HG02885 (cell line): ENCODE results near the gene SLC7A10.

Experiments used
- ATAC-seq: cut with Tn5 transposase; IDR thresholded peaks from one replicate; pipeline ENCODE4 v1.9.1; 2021; ENCODE audit warnings: mild to moderate bottlenecking; ENCODE audit not compliant: unreplicated experiment, poor library complexity

The SLC7A10 gene

GRCh38 chr19:33255781-33256180 lies 30.1 kb upstream of the SLC7A10 start:
- no peak for ATAC-seq

DNA sequence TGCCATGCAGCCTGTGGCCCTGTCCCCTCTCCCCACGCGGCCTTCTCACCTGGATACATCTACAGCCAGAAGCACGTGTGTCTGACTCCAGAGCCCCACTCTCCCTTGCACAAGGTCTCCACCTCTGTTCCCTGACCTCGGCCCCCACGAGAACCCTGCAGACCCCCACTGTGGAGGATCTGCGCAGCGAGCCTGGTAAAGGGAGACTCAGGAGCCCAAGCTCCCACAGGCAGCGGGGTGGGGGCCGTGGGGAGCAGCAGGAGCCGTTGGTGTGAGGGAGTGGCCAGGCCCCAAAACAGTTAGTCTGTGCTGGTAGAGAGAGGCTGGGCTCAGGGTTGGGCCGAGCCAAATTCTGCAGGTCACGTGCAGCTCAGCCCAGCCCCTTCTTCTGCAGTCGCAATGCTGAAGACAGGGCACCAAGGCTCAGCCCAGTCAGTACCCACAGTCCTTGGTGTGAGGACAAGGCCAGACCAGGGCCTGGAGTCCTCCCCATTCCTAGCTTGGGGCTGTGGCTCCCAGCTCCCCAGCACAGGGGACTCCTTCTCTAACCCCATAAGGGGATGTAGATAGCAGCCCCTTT lies 28.7 kb upstream of the SLC7A10 start:
- ATAC-seq, result no peak

DNA sequence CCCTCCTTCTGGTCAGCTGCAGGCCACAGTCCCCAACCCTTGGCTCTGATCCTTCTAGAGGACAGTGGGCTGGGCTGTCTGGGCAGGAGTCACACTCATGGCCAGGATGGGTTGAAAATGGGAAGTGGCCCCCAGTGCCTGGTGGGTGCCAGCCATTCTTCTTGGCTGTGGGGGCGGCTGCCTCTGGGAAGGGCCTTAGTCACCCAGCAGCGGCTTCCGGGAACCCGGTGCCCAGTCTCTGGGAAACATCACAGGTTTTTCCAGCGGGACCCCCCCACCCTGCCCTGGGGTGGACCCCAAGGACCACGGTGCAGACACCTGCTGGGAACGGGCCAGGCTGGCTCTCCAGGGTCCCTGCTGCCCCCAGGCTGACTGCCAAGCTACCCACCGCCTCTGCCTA lies 27.3 kb upstream of the SLC7A10 start:
- no peak for ATAC-seq

- ATAC-seq, result no peak
Observed at GRCh38 chr19:33252418-33252962, 26.8 kb upstream of the SLC7A10 start.

GRCh38 chr19:33251526-33252090 lies 26.0 kb upstream of the SLC7A10 start:
- ATAC-seq, result no peak

DNA sequence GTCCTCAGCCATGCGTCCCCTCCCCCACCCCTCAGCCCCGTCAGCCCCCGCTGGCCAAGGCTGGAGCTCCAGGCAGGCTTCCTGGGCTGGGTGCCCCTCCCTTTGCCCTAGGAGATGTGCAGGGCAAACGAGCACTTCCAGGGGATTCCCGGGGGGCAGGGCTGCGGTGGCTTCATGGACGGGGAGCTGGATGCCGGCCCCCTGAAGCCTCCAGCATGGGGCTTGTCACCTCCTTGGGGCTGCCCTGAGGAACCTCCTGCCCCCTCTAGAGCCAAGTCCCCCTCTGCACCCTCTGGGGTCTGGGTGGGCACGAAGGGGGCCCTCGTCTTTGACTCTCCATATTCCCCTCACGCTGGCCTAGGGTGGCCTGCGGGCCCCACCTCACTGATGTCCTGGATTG lies 25.4 kb upstream of the SLC7A10 start:
- ATAC-seq, result no peak

GRCh38 chr19:33250500-33250899 lies 24.9 kb upstream of the SLC7A10 start:
- ATAC-seq, result no peak

DNA sequence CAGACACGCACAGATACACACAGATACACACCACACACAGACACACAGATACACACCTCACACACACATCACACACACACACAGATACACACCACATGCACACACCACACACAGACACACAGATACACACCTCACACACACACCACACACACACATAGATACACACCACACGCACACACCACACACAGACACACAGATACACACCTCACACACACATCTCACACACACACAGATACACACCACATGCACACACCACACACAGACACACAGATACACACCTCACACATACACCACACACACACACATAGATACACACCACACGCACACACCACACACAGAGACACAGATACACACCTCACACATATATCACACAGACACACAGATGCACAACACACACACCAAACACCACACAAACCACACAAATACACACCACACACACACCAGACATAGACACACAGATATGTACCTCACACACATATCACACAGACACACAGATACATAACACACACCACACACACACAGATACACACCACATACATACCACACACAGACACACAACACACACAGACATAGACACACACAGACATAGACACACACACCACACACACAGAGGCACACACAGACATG lies 24.2 kb upstream of the SLC7A10 start:
- ATAC-seq, result no peak

DNA sequence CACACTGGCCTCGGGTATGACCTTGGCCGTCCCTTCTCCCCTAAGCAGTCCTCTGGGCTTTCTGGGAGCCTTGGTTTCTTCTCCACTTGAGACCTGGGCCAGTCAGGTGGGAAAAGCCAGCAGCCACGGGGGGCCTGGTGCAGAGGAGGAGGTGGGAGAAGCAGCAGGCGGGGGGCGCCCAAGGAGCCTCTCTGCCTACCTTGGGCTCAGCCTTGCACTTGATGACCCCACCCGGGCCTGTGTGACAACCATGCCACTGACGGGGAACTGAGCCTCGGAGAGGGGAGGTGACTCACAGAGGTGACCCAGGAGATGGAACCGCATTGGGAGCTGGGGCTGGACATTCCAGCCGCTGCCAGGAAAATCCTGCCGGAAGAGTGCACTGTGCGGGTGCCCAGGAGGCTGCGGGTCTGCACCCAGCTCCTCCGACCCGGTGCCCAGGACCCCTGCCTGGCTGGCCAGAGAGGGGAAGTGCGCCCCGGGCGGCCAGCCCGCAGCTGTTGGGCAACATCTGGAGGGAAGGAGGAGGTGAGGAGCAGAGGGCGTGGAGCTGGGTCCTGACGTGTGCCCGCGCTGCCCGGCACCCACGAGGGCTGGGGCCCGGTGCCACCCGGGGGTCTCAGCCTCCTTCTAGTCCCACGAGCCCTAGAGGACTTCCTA lies 23.4 kb upstream of the SLC7A10 start:
- ATAC-seq, result no peak

GRCh38 chr19:33248553-33248953 lies 22.9 kb upstream of the SLC7A10 start:
- ATAC-seq, result no peak

- no peak for ATAC-seq
Observed at GRCh38 chr19:33248104-33248503, 22.5 kb upstream of the SLC7A10 start.

GRCh38 chr19:33247441-33247819 lies 21.8 kb upstream of the SLC7A10 start:
- ATAC-seq, result no peak

DNA sequence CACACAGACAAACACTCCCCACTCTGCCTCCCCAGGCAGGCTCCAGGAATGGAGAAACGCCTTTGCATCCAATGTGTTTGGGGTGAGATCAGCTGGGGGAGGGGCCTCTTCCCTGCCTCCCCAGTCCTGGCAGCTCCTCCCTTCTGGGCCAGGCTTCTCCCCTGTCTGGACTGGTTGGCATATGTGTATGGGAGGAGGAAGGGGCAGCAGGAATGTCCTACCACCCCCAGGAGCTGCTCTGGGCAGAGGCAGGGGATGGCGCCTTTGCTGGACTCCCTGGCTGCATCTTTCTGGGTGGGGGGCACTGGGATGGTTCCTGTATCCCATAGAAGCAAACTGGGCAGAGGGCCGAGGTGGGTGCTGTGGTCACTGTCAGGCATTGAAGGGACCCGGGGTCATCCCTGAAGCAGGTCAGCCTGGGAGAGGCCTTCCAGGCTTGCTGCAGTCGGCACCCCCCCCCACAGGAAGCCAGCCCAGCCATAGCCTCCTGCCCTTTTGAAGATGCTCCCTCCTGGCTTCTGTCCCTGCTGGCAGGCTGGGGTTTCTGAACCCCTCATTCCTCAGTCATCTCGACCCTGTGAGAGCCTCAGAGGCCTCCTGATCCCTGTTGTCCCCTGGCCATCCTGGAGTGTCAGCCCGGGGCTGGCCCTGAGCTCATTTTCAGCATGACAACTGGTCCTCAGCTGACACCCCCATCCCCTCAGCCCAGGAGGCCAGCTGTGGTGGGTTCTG lies 21.2 kb upstream of the SLC7A10 start:
- no peak for ATAC-seq

- no peak for ATAC-seq
Observed at GRCh38 chr19:33245948-33246708, 20.5 kb upstream of the SLC7A10 start.

GRCh38 chr19:33242911-33243310 lies 17.3 kb upstream of the SLC7A10 start:
- no peak for ATAC-seq

DNA sequence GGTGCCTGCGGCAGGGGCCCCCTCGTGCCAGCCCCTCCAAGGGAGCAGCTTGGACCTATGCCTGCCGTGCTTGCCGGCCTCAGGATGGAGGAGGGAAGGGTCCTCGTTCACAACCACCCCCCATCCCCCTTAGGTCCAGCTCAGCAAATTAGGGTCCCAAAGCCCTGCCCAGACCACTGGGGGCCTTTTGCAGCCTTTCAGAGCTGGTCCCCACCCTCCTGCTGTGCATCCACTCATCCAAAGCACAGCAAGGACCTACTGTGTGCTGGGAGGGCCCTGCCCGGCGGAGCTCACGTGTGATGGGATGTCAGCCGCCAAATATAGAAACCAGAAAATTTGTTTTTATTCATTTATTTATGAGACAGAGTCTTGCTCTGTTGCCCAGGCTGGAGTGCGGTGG lies 16.5 kb upstream of the SLC7A10 start:
- no peak for ATAC-seq

DNA sequence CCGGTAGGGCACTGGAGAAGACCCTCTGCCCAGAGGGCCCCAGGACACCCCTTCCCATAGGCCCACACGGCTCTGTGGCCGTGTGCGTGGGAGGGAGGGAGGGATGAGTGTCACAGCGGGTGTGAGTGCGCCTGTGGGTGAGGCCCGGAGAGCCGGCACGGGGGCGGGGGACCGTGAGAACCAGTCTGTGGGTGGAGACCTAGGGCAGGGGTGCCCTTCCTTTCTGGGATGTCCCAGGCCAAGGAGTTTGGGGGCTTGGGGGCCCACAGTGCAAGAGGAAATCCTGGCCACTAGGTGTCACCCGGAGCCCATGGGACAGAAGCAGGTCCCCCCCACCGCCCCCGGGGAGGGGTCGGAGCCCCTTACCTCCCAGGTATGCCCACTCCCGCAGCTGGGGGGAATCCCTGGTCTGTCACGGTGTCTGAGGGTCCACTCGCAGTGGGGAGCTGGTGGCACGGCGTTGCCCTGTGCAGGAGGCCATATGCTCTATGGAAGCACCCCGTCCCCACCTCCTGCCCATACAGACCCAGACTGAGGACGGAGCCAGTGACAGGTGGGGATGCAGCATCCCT lies 16.0 kb upstream of the SLC7A10 start:
- ATAC-seq, result no peak

DNA sequence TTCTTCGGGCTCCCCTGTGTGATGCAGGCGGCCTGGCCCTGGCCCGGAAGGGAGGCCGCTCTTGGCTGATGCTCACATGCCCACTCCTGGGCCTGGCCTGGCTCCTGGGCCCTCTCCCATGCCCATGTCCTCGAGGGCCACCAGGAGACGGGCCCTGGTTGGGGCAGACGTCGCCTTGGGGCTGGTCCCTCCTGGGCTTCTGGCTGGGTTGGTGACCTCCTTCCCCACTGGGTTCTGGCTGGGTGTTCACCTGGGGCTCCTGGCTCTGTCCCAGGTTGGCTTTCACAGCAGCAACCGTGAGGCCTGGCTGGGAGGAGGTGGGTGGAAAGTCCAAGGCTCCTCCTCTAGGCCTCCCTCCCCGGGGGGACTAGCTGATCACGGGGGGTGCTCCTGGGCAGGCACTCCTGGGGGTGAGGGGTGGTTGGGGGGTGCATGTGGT lies 15.5 kb upstream of the SLC7A10 start:
- ATAC-seq, result no peak

DNA sequence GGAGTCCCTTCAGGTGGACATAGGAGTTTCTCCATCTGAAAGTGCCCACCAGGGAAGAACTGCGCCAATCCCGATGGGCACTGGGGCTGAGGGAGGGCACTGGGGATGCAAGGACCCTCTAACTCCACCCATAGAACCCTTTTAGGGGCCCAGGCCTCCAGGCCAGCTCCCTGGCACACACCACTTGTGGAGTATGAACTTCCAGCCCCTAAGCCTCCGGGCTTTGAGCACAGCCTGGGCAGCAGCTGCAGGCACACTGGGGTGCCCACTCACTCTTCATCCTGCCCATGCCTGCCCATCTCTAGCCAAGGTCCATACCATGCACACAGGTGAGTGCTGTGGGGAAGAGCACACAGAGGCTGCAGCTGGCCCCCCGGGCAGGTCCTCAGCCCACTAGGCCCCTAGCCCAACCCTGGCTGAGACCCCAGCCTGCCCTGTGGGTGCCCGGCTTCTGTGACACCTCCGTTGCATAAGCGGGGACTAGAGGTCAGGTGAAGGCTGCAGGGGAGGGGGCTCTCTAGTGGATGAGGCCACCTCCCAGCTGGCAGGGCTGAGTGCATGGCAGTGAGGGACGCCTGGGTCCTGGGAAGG lies 14.6 kb upstream of the SLC7A10 start:
- ATAC-seq, result no peak
